K562 (cell line): ENCODE results near the gene PGRMC2.

Source experiments
- CBX2 ChIP-seq: fragments of 200-600 bp; sonication (generic); IDR thresholded peaks from one replicate; pipeline ENCODE4 v1.6.1; 2012; ENCODE audit warnings: mild to moderate bottlenecking, low read length, inconsistent platforms; ENCODE audit not compliant: insufficient read depth, poor library complexity, severe bottlenecking
- CTBP1 ChIP-seq: fragments of 450-650 bp; IDR thresholded peaks from 2 replicates; pipeline ENCODE4 v1.6.1; 2016; ENCODE audit warnings: borderline replicate concordance
- CTCF ChIP-seq, 3 experiments: IDR thresholded peaks in 2 of 3; conservative IDR thresholded peaks in 1 of 3; 2 replicates each; pipeline ENCODE4 v1.5.1; 2011 to 2012; ENCODE audit warnings: low read length in 3 of 3, mild to moderate bottlenecking in 3 of 3, control low read depth in 2 of 3, improper control_type of control experiment in 1 of 3, inconsistent platforms in 1 of 3, low read depth in 1 of 3, mixed read lengths in 1 of 3, moderate library complexity in 1 of 3; ENCODE audit not compliant: insufficient read depth in 2 of 3

GRCh38 chr4:128249787-128250668 is 37.6 kb downstream of the PGRMC2 start:
- TF ChIP-seq CTBP1: no peak
- no peak for TF ChIP-seq CBX2
- no peak for TF ChIP-seq CTCF (IDR thresholded peaks at IDR 0.05 in 2 of 3, conservative IDR thresholded peaks at IDR 0.05 in 1 of 3; ENCODE audit: insufficient read depth in 2 of 3, low read depth in 1 of 3, low read length in 3 of 3)
